ENCODE measurements around the gene ERC2. TPM values are rescaled to one million over a fixed set of nuclear protein-coding genes. Genes with fewer than 3 reads are reported as not detected.

ERC2 gene
- total RNA-seq, 2 experiments from 2014 or later, result not detected

DNA sequence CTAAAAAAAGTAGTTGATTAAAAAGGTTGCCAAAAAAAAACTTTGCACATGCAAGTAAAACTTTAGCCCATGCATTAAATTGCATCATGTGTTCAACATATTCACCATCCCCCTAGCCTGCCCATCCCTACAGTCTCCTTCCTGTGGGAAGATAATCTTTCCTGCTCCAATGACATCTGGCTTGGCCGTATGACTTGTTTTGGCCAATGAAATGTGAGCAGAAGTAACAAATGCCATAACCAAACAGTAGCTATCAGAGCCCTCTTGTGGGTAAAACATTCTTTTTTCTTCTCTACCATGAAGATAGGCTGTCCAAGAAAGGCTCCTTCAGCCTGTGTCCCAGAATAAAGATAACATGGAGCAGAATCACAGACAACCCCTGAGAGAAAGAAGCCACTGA is 15.3 kb downstream of the ERC2 start:
- Histone ChIP-seq H3K9me3 (ENCODE audit: low read length) (no peaks in the 10 kb centered on the region), H3K36me3 (ENCODE audit: insufficient read depth, low read length) (no peaks in the 10 kb centered on the region), H3K4me1 (ENCODE audit: insufficient read depth, low read length, poor library complexity, severe bottlenecking) (no peaks in the 10 kb centered on the region), H4K20me1 (ENCODE audit: insufficient read depth, low read length) (no peaks in the 10 kb centered on the region), H3K9me2 (ENCODE audit: insufficient read depth, low read length) (no peaks in the 10 kb centered on the region), H3K4me2 (ENCODE audit: low read length) (no peak overlapping the region), H3K27ac (ENCODE audit: low read depth, low read length, poor library complexity, severe bottlenecking) (no peak overlapping the region), H2AFZ (ENCODE audit: low read length) (no peak overlapping the region), H3K4me3 (ENCODE audit: low read depth, low read length, poor library complexity, severe bottlenecking) (no peak overlapping the region), H3K79me2 (ENCODE audit: insufficient read depth, low read depth, low read length) (no peaks in the 10 kb centered on the region)
- no TSS peak for BruUV-seq (replicated peaks)
- no peak for DNase-seq (ENCODE audit: low spot score)
- intact Hi-C loops (cut with micrococcal nuclease; ENCODE audit: unreplicated experiment), result no loop called here
- no peak for TF ChIP-seq EZH2phosphoT487 (IDR thresholded peaks at IDR 0.05; ENCODE audit: borderline replicate concordance, low read depth, low read length)
- TF ChIP-seq, protein P1, sequence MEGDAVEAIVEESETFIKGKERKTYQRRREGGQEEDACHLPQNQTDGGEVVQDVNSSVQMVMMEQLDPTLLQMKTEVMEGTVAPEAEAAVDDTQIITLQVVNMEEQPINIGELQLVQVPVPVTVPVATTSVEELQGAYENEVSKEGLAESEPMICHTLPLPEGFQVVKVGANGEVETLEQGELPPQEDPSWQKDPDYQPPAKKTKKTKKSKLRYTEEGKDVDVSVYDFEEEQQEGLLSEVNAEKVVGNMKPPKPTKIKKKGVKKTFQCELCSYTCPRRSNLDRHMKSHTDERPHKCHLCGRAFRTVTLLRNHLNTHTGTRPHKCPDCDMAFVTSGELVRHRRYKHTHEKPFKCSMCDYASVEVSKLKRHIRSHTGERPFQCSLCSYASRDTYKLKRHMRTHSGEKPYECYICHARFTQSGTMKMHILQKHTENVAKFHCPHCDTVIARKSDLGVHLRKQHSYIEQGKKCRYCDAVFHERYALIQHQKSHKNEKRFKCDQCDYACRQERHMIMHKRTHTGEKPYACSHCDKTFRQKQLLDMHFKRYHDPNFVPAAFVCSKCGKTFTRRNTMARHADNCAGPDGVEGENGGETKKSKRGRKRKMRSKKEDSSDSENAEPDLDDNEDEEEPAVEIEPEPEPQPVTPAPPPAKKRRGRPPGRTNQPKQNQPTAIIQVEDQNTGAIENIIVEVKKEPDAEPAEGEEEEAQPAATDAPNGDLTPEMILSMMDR (conservative IDR thresholded peaks at IDR 0.05; ENCODE audit: low read length), result 0 out of 2 replicates have a peak, but pooled peaks have one; percentile 27
- ChIA-PET POLR2A (no interaction called here), CTCF (ENCODE audit: unreplicated experiment) (no interaction called here)

DNA sequence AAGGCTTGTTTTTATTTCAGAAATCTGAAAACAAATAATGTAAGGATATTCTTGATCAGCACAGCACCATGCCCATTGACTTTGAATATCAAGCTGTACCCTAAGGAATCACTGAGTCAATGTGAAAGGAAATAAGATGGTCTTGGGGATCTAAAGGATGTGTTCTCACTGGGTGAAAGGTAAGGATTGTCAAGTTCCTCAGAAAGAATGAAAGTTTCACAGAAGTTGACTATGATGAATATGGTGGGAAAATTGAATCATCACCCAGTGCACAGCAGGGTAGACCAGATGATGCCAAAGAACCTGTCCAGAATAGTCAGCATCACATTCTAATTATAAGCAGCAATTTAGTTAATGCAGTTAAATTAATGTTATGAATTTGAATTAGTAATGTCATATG is 16.2 kb downstream of the ERC2 start:
- H3K4me1 ChIP-seq (ENCODE audit: insufficient read depth, low read length, poor library complexity, severe bottlenecking), result no peaks in the 10 kb centered on the region
- no TSS peak for BruUV-seq (replicated peaks)
- ChIA-PET POLR2A (no interaction called here), CTCF (ENCODE audit: unreplicated experiment) (no interaction called here)
- H3K79me2 ChIP-seq (ENCODE audit: insufficient read depth, low read depth, low read length), result no peaks in the 10 kb centered on the region
- H3K27ac ChIP-seq (ENCODE audit: low read depth, low read length, poor library complexity, severe bottlenecking), result no peak overlapping the region
- no peak for DNase-seq (ENCODE audit: low spot score)
- H3K4me2 ChIP-seq (ENCODE audit: low read length), result no peak overlapping the region
- no peaks in the 10 kb centered on the region for H3K9me3 ChIP-seq (ENCODE audit: low read length)
- TF ChIP-seq, protein P1 (conservative IDR thresholded peaks at IDR 0.05; ENCODE audit: low read length), result no peak
- TF ChIP-seq EZH2phosphoT487 (IDR thresholded peaks at IDR 0.05; ENCODE audit: borderline replicate concordance, low read depth, low read length), result no peak
- H3K36me3 ChIP-seq (ENCODE audit: insufficient read depth, low read length), result no peaks in the 10 kb centered on the region
- H3K9me2 ChIP-seq (ENCODE audit: insufficient read depth, low read length), result no peaks in the 10 kb centered on the region
- no peaks in the 10 kb centered on the region for H4K20me1 ChIP-seq (ENCODE audit: insufficient read depth, low read length)
- no peak overlapping the region for H2AFZ ChIP-seq (ENCODE audit: low read length)
- H3K4me3 ChIP-seq (ENCODE audit: low read depth, low read length, poor library complexity, severe bottlenecking), result no peak overlapping the region
- intact Hi-C loops (cut with micrococcal nuclease; ENCODE audit: unreplicated experiment), result no loop called here

DNA sequence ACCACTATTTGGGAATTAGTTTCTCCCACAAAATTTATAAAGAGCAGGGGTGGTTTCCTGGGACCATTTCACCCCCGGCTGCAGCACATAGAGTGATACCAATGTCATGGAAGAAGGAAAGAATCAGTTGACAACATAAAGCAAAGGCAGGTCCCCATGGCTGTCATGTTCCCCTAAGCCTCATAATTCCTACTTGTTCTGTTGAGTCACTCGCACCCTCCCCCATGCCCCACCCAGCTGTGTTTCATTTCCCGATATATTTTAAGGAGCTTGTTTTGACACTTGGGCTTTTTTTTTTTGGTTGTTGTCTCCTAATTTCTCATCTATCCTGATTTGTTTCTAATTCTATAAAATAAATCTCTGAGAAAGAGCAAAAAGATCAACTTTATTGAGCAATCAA is 24.9 kb downstream of the ERC2 start:
- no peak for DNase-seq (ENCODE audit: low spot score)
- Histone ChIP-seq H2AFZ (ENCODE audit: low read length) (no peak overlapping the region), H3K79me2 (ENCODE audit: insufficient read depth, low read depth, low read length) (no peaks in the 10 kb centered on the region), H4K20me1 (ENCODE audit: insufficient read depth, low read length) (no peaks in the 10 kb centered on the region), H3K4me2 (ENCODE audit: low read length) (no peak overlapping the region), H3K4me1 (ENCODE audit: insufficient read depth, low read length, poor library complexity, severe bottlenecking) (no peaks in the 10 kb centered on the region), H3K9me3 (ENCODE audit: low read length) (no peaks in the 10 kb centered on the region), H3K36me3 (ENCODE audit: insufficient read depth, low read length) (no peaks in the 10 kb centered on the region), H3K9me2 (ENCODE audit: insufficient read depth, low read length) (no peaks in the 10 kb centered on the region), H3K4me3 (ENCODE audit: low read depth, low read length, poor library complexity, severe bottlenecking) (no peak overlapping the region), H3K27ac (ENCODE audit: low read depth, low read length, poor library complexity, severe bottlenecking) (no peak overlapping the region)
- no peak for TF ChIP-seq EZH2phosphoT487 (IDR thresholded peaks at IDR 0.05; ENCODE audit: borderline replicate concordance, low read depth, low read length)
- TF ChIP-seq, protein P1 (conservative IDR thresholded peaks at IDR 0.05; ENCODE audit: low read length), result no peak
- CTCF ChIA-PET (ENCODE audit: unreplicated experiment), result no interaction called here
- no TSS peak for BruUV-seq (replicated peaks)
- POLR2A ChIA-PET, result interaction anchor here (0.6 kb wide), 1 partner anchor 26 kb away, joined by 4 read pairs; no protein-coding TSS in a partner anchor
- intact Hi-C loops (cut with micrococcal nuclease; ENCODE audit: unreplicated experiment), result no loop called here

Measured in OCI-LY7 (cell line).